Inflammatory macrophage (primary cell): ENCODE results near the gene NCKAP1.
"Not testable (repeated sequence)": the region's sequence is repeated elsewhere in the genome, so short reads cannot be mapped to it uniquely, and the experiment has no call there.

Experiments used
- DNase-seq, 2 donors: peaks; one replicate each; pipeline ENCODE4 v3.0.0-alpha.2; 2020 to 2022
- total RNA-seq, 18 experiments: gene quantifications; one replicate each; lab custom pipeline; 2026; ENCODE audit warnings: mixed read lengths in 6 of 18, inconsistent platforms in 2 of 18; lab: John Stamatoyannopoulos, UW

NCKAP1 gene, protein sequence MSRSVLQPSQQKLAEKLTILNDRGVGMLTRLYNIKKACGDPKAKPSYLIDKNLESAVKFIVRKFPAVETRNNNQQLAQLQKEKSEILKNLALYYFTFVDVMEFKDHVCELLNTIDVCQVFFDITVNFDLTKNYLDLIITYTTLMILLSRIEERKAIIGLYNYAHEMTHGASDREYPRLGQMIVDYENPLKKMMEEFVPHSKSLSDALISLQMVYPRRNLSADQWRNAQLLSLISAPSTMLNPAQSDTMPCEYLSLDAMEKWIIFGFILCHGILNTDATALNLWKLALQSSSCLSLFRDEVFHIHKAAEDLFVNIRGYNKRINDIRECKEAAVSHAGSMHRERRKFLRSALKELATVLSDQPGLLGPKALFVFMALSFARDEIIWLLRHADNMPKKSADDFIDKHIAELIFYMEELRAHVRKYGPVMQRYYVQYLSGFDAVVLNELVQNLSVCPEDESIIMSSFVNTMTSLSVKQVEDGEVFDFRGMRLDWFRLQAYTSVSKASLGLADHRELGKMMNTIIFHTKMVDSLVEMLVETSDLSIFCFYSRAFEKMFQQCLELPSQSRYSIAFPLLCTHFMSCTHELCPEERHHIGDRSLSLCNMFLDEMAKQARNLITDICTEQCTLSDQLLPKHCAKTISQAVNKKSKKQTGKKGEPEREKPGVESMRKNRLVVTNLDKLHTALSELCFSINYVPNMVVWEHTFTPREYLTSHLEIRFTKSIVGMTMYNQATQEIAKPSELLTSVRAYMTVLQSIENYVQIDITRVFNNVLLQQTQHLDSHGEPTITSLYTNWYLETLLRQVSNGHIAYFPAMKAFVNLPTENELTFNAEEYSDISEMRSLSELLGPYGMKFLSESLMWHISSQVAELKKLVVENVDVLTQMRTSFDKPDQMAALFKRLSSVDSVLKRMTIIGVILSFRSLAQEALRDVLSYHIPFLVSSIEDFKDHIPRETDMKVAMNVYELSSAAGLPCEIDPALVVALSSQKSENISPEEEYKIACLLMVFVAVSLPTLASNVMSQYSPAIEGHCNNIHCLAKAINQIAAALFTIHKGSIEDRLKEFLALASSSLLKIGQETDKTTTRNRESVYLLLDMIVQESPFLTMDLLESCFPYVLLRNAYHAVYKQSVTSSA
- 3.3 to 79.6 (median 11.0) reads per million in 18 experiments for total RNA-seq

DNA sequence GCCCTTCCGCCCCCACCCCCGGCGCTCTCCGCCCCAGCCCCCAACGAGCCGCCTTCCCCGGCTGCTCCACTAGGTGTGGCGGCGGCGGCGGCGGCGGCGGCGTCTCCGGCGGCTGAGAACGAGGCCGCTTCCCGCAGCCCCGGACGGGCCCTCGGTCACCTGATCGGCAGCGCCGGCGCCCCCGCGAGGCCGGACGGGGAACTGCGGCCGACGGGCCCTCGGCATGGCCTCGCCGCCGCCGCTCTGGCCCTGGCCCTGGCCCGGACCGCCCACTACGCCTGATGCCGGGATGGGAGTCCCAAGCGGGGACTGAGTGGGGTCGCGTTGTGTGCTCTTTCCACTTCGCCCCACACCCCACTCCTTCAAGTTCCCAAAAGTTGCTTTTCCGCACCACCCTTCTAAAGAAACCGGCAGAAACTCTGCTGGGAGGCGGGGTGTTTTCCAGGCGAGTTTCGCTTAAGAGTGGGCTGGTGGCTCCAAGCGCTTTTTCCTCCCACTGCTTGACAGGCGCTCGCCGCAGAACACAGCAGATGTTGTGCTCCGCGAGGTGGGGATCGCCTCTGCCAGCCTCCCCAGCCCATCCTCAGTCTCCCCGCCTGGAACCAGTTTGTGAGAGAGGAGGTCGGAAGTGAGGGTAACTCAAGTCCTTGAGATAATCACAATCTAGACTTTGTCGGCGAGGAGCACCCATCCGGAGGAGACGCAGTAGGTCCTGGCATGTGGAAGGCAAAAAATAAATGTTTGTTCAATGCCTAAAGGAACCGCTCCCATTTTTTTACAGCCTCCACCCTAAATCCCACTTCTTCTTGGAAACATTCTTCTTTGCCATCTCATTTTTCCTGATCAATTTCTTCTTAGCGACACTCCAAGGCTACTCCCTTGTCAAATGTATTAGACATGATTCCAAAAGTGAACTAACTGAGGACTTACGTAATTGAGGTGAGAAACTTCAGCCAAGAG lies at the start of gene NCKAP1:
Gene NCKAP1 (minus strand): TSS at position 117 of the 960 bp plus-strand sequence. CDS start 358 bp downstream, outside the sequence.
- DNase-seq: peak; percentile 57 to 74

DNA sequence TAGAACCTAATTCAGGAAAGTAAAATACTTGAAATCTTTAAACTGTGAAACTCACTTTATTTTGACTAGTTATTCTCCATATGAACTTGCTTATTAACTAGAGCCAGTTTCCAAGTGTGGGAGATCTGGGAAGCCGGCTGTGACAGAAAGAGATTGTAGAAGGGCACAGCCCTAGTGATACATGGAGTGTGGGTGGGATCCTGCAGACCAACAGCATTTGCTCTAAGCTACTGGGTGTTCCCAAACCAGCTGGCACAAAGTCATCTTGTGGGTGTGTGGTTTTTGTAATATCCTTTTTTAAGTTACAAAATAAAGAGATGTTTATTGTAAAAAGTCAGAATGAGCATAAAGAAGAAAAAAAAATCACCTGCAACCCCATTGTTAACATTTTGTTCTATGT lies 43.7 kb upstream of the NCKAP1 start:
- peak; percentile 72 to 86 for DNase-seq

DNA sequence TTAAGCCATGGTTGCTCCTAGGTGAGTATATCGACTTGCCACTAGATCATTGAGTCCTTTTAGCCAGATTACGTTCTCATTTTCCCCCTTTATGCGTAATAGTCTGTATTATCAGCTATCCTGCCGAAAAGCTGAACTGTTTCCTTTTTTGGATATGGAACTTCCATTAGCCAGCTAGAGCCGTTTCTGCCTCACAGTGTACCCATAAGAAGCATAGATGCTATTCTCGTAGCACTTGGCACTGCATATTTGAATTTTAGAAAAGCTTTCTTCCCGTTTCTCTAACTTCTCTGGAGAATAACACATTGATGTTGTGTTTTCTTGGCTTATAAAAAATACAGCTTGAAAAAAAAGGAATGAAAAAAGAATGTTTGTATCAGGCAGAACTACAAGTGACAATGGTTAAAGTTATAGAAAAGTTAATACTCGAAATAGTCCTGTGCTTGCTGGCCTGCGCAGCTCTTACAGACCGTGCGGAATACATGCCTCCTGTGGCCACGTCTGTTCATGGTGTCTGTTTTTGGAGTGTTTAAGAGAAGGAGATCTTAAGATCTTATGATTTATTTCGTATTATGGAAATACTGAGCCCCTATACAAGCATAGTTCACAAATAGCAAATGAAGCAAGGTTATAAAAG lies 41.0 kb upstream of the NCKAP1 start:
- peak; percentile 18 to 29 for DNase-seq

DNA sequence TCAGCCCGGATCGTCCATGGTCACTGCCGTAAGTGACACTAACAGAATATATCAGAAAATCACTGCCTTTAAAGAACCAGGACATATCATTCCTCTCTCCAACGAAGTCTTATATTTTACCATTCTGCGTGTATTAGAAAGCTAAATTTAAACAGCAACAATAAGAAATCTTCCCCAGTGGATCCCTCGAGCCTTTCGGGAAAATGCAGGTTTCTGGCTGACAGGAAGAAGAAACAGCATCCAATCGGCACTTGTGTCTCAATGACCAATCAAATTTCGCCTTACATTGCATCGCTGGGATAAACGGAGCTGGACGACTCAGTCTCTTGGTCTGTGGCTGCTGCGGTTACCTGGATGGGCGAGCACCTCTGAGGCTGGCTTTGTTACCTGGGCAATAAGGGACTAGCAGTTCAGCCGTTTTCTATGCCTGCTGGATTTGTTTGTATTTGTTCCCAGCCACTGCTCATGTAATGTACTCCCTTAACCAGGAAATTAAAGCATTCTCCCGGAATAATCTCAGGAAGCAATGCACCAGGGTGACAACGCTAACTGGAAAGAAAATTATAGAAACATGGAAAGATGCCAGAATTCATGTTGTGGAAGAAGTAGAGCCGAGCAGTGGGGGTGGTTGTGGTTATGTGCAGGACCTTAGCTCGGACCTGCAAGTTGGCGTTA lies 40.3 kb upstream of the NCKAP1 start, which contains the start of gene DUSP19:
Gene DUSP19 (plus strand): TSS at position 284 of the 675 bp plus-strand sequence. CDS start 187 bp downstream, at position 471.
- peak; percentile 90 to 96 for DNase-seq

DNA sequence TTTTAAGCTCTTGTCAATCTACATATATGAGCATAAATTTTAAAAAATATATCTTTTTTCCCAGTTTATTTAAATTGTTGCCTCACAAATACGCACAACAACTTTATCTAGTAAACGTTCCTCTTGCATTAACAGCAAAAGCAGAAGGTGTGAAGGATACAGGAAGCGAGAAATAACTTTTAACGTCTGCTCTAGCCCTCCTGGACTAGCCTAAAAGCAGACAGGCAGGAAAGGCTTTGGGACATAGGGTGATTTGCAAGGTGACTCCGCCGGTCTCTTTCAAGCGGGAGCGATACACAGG lies 39.9 kb upstream of the NCKAP1 start:
- peak in 1 of 2 donors; percentile 33 for DNase-seq

DNA sequence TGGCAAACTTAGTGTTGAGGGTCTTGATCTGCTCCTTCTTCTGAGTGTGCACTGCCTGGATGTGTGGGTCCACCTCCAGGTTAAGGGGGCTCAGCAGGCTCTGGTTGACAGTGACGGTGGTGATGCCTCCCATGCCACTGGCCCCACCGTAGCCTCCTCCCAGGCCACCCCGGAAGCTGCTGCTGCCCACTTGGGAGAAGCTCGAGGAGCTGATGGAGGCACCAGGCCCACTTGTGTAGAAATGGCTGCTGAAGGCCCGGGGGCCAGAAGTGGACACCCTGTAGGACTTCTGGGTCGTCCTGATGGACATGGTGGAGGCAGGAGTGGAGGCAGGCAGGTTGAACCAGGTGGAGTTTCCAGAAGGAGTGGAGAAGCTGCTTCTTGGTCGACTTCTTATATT lies 33.9 kb upstream of the NCKAP1 start:
- no peak for DNase-seq

DNA sequence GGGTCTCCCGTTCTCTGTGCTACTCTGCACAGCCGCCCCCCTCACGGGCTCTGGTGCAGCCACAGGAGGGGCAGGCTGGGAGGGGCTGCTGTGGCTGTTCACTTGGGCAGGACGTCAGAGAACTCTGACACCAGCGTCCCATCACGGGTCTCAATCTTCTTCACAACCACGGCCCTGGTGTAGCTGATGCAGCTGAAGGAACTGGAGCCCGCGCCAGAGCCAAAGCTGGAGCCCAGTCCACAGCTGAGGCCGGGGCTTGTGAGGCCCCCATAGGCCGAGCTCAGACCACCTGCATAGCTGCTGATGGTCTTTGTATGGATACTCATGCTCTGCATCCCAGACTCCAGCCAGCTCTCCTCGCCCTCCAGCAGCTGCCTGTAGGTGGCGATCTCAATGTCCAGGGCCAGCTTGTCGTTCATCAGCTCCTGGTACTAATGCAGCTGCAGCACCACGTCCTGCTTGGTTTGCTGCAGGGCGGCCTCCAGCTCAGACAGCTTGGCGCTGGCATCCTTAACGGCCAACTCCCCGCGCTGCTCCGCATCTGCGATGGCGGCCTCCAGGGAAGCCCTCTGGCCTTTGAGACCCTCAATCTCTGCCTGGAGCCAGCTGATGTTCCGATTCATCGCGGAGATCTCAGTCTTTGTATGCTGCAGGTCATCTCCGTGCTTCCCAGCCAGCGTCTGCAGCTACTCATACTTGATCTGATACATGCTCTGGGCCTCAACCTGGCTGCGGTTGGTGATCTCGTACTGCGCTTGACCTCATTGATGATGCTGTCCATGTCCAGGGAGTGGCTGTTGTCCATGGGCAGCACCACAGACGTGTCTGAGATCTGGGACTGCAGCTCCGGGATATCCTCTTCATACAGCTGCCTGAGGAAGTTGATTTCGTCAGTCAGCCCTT lies 32.9 kb upstream of the NCKAP1 start:
- DNase-seq: peak; percentile 21 to 44

DNA sequence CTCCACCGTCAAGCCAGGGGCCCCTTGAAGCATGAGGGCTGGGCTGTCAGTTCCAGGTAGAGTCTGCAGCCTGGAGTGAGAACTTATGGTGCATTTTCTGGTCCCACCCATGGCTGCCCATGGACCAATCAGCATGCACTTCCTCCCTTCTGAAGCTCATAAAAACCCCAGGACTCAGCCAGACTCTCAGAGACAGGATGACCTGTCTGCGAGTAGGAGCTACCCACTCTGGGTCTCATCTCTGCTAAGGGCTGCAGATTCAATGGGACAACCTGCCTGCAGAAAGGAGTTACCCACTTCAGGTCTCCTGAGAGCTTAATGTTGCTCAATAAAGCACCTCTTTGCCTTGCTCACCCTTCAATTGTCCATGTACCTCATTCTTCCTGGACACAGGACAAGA lies 30.9 kb upstream of the NCKAP1 start:
- DNase-seq: no peak

DNA sequence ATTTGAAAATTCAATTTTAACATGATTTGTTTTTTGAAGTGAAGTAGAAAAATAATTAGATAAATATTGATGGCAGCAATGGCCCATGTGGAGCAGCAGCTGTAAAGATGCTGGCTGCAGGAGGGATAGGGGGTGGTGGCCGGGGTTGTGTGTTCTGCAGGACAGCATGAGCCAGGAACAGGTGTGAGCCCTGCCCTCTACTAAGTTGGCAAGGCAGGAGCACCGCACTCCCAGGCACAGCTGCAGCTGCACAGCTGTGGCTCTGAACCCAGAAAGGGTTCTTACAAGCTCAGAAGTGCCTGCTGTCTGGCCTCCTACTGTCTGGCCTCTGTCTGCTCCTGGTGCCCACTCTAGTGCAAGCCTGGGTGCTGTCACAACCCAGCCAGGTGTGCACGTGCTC lies 30.3 kb upstream of the NCKAP1 start:
- no peak for DNase-seq

DNA sequence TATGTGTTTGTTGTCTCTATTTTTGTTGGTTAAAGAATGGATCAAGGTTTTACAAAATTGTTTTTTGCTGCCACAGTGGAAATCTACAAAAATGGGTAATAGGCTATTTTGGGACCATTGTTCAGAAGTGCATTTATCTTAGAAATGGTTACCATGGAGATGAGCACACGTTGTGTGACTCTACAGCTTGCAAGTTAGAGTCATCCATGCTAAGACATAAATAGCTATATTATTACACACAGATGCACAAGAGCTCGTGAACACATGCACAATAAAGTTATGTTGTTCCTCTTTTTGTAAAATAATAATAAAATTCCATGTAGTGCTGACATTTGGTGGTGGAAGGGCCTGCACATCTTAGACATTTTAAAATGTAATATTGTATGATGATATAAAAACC lies 24.8 kb upstream of the NCKAP1 start:
- DNase-seq: peak in 1 of 2 donors; percentile 12

DNA sequence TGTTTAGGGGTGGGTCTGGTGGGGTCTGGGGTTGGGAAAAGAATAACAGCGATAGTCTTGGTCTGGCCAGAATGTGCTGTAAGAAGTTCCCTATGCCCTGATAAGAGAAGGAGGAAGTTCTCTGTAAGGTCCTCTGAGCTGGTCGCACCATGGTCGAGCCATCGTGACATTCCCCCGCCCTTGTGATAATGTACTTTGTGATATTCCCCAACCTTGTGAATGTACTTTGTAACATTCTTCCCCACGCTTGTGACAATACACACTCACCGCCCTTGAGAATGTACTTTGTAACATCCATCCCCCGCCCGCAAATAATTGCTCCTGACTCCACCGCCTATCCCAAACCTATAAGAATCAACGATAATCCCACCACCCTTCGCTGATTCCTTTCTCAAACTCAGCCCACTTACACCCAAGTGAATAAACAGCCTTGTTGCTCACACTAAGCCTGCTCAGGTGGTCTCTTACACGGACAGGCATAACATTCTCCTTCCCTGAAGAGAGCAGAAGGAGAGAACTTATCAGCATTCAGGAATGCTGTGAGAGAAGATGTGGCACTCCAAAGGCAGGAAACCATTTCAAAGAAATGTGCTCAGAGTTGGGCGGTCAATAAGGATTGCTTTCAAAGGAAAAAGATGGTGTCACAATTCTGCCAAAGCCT lies 22.4 kb upstream of the NCKAP1 start:
- no peak for DNase-seq

DNA sequence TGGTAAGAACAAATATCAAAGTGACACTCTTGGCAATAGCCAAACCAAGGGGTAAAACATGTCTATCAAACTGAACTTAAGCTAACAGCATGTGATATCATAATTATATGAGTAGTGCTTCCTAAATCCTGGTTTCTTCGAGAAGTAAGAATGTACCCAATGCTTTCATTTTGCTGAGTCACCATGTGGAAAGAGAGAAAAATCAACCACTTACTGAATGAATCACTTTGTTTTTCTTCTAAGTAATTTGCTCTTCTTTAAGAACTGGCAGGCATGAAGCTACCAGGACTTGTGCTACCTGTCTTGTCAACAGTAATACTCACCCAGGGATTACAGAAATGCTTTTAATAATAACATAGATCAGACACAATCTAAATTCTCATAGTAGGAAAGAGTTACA lies 21.3 kb upstream of the NCKAP1 start:
- DNase-seq: peak in 1 of 2 donors; percentile 13

DNA sequence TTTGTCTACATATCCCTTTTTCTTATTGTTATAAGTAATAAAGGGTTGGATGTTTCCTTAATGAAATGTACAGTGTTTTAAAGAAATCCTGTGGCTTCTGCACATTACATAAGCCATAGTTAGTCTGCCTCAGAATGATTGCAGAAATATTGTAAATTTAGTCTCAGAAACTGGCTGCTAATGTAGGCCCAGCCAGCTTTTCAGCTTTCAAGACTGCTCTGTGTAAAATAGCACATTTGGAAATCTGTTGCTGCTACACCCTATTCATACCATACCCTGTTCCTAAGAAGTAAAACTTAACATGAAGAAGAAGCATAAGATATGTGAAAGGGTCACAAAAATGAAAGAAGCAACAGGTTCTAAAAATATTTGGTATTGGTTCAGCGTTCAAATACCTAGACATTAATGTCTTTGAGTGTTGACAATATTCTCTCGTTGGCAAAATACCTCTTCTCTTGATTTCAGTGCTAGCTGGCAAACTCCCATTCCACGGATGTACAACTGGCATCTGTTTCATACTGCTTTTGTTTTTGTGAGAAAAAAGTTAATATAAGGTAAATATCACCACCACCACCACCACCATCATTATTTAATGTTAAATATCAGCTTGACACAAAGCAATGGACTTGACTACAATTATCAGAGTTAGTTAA lies 19.2 kb upstream of the NCKAP1 start:
- no peak for DNase-seq

DNA sequence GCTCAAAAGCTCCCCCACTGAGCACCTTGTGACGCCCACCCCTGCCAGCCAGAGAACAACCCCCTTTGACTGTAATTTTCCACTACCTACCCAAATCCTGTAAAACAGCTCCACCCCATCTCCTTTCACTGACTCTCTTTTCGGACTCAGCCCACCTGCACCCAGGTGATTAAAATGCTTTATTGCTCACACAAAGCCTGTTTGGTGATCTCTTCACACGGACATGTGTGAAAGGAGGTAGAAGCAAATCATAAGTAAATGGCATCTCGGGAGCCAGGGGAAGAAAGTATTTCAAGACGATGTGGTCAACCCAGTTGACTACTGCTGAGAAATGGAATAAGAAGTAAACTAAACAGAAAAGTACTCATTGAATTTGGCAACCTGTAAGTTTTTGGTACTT lies 11.2 kb upstream of the NCKAP1 start:
- DNase-seq: no peak

DNA sequence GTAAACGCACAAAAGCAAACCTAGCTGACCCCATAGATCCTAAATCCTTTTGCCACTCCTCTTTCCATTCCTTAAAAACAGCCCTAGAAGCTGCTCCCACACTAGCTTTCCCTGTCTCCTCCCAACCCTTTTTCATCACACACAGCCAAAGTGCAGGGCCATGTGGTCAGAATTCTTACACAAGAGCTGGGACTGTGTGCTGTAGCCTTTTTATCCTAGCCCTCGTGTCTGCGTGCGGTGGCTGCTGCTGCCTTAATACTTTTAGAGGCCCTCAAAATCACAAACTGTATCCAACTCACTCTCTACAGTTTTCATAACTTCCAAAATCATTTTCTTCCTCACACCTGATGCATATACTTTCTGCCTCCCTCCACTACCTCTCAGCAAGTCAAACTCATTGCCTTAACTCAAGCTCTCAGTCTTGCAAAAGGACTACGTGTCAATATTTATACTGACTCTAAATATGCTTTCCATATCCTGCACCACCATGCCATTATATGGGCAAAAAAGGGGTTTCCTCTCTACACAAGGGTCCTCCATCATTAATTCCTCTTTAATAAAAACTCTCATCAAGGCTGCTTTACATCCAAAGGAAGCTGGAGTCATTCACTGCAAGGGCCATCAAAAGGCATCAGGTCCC lies 9.3 kb upstream of the NCKAP1 start:
- not testable (repeated sequence) for DNase-seq

DNA sequence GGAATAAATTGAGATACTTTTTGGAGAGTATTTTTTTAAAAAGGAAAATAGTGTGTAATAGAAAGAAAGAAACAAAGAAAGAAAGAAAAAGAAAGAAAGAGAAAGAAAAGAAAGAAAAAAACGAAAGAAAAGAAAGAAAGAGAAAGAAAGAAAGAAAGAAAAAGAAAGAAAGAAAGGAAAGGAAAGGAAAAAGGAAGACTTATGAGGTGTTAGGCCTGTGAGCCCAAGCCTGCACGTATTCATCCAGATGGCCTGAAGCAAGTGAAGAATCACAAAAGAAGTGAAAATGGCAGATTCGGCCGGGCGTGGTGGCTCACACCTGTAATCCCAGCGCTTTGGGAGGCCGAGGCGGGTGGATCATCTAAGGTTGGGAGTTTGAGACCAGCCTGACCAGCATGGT lies 5.3 kb upstream of the NCKAP1 start:
- DNase-seq: not testable (repeated sequence)

DNA sequence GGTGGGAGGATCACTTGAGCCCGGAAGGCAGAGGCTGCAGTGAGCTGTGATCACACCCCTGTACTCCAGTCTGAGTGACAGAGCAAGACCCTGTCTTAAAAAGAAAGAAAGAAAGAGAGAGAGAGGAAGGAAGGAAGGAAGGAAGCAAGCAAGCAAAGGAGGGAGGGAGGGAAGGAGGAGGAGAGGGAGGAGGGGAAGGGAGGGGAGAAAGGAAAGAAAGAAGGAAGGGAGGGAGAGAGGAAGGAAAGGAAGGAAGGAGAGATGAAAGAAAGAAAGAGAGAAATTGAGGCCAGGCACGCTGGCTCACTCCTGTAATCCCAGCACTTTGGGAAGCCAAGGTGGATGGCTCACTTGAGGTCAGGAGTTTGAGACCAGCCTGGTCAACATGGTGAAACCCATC lies 2.3 kb upstream of the NCKAP1 start:
- no peak for DNase-seq
